ENCODE results near the gene ZNF654. TPM values are rescaled to one million over a fixed set of nuclear protein-coding genes. Genes with fewer than 3 reads are reported as not detected.

ZNF654 gene
- total RNA-seq, 6 experiments from 2014 or later = 5.4 to 11.7 (median 6.7) TPM

DNA sequence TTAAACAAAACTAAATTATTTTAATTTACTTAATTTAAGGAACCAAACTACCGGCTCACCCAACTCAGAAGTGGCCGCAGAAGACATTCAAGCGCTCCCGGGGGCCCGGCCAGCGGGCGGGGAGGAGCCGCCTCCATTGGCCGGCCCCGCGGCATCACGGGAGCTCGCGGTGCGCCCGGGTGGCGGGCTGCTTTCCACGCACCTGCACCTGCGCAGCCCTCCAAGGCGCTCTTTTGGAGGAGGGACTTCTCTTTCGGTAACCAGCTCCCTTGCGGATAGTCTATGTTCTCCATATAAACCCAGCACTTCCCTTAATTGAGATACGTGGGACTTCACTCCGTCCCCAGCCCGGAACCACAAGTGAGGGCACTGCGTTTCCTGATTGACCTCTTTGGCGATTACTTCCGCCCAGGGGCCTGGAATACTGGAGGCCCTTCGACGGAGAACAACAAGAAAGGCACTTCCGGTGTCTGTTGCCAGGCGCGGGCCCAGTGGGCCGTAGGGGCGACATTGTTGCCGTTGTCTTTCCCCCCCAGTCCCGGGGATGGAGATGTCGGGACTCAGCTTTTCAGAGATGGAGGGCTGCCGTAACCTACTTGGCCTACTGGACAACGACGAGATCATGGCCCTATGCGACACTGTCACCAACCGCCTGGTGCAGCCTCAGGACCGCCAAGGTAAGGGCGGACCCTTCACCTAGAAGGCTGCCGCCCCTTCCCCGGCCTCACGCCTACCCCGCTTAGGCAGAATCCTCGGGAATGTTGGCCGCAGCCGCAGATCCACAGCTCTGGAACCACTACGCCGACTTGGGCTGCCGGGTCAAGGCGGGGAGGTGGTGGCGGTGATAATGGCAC is 90.7 kb downstream of the ZNF654 start, which contains the start of gene C3orf38:
Gene C3orf38 (plus strand): TSS at position 451 of the 854 bp plus-strand sequence. CDS start 94 bp downstream, at position 545.
- intact Hi-C loops (cut with DNase I) = no loop called here
- peak within 1 kb of the TSS; percentile 87 to 95 (median 92) for H3K27ac ChIP-seq
- H3K27me3 ChIP-seq = no peaks in the 10 kb centered on the region
- peak within 1 kb of the TSS; percentile 74 to 86 (median 81) for H3K4me3 ChIP-seq
- ATAC-seq (peak; percentile 96 to 98 (median 96)), DNase-seq (peak; percentile 85 to 92 (median 91))
- H3K36me3 ChIP-seq = peaks cover 0 to 15% (median 2%) of the 10 kb centered on the region in 4 donors
- TF ChIP-seq, protein P1, sequence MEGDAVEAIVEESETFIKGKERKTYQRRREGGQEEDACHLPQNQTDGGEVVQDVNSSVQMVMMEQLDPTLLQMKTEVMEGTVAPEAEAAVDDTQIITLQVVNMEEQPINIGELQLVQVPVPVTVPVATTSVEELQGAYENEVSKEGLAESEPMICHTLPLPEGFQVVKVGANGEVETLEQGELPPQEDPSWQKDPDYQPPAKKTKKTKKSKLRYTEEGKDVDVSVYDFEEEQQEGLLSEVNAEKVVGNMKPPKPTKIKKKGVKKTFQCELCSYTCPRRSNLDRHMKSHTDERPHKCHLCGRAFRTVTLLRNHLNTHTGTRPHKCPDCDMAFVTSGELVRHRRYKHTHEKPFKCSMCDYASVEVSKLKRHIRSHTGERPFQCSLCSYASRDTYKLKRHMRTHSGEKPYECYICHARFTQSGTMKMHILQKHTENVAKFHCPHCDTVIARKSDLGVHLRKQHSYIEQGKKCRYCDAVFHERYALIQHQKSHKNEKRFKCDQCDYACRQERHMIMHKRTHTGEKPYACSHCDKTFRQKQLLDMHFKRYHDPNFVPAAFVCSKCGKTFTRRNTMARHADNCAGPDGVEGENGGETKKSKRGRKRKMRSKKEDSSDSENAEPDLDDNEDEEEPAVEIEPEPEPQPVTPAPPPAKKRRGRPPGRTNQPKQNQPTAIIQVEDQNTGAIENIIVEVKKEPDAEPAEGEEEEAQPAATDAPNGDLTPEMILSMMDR (IDR thresholded peaks at IDR 0.05) = no peak
- peak; percentile 52 for TF ChIP-seq POLR2A (IDR thresholded peaks at IDR 0.05)
- 0% methylated on average over 19 of the region's 57 CpGs for WGBS (ENCODE audit: insufficient coverage, low coverage, low lambda C conversion rate, missing lambda C conversion rate)
- H3K9me3 ChIP-seq = no peaks in the 10 kb centered on the region
- peaks cover 0 to 20% (median 0%) of the 10 kb centered on the region in 4 donors for H3K4me1 ChIP-seq

DNA sequence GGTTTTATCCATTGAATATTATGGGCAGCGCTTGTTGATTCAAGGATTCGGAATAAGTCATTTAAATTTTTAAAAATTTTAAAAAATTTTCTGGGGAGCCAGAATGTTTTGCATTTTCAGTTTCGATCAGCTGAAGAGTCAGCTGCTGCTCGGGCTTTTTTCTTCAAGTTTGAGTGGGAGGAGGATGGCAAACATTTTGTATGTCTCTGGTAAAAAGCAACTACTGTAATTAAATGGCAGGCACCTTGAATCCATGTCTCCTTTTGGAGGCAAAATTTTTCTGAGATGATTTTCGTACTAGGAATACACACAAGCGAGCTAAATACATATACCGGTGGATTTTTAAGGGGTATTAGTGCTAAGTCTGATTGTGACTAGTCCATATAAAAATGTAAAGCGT is 91.3 kb downstream of the ZNF654 start:
- under 1% methylated on average over 8 of the region's 8 CpGs for WGBS (ENCODE audit: insufficient coverage, low coverage, low lambda C conversion rate, missing lambda C conversion rate)
- DNase-seq (no peak), ATAC-seq (peak in 2 of 4 donors; percentile 5 to 6)
- TF ChIP-seq, protein P1 (IDR thresholded peaks at IDR 0.05) = no peak
- TF ChIP-seq POLR2A (IDR thresholded peaks at IDR 0.05) = no peak
- peak overlapping the region; percentile 87 to 95 (median 92) for H3K27ac ChIP-seq
- intact Hi-C loops (cut with DNase I) = no loop called here
- H3K4me1 ChIP-seq = peaks cover 0 to 20% (median 0%) of the 10 kb centered on the region in 4 donors
- H3K36me3 ChIP-seq = peaks cover 0 to 21% (median 2%) of the 10 kb centered on the region in 4 donors
- no peaks in the 10 kb centered on the region for H3K27me3 ChIP-seq
- H3K4me3 ChIP-seq = peak overlapping the region; percentile 74 to 86 (median 81)
- H3K9me3 ChIP-seq = no peaks in the 10 kb centered on the region

DNA sequence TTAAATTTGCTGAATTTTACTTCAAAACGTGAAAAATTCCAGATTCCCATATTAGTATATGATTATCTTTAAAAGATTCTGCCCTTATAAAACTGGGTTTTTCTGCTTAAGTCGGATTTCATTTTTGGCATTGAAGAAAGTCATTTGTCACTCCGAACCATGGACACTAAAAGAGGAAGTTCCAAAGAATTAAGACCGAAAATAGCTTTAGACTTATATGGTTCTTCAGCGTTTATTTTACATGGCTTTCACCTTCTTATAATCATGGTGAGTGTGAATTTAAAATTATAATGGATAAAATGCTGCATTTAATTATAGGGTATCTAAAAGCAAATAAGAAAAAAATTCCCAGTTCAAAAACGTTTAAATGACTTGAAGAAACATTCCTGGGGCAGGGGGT is 91.8 kb downstream of the ZNF654 start:
- intact Hi-C loops (cut with DNase I) = no loop called here
- H3K36me3 ChIP-seq = peaks cover 0 to 24% (median 2%) of the 10 kb centered on the region in 4 donors
- H3K4me3 ChIP-seq = peak overlapping the region; percentile 74 to 86 (median 81)
- WGBS (ENCODE audit: insufficient coverage, low coverage, low lambda C conversion rate, missing lambda C conversion rate) = 2% methylated on average over 6 of the region's 6 CpGs
- ATAC-seq = no peak
- no peaks in the 10 kb centered on the region for H3K9me3 ChIP-seq
- H3K4me1 ChIP-seq = peaks cover 0 to 20% (median 0%) of the 10 kb centered on the region in 4 donors
- DNase-seq = no peak
- TF ChIP-seq, protein P1 (IDR thresholded peaks at IDR 0.05) = no peak
- TF ChIP-seq POLR2A (IDR thresholded peaks at IDR 0.05) = no peak
- H3K27me3 ChIP-seq = no peaks in the 10 kb centered on the region
- peak overlapping the region in 2 of 3 donors; percentile 92 to 95 for H3K27ac ChIP-seq

DNA sequence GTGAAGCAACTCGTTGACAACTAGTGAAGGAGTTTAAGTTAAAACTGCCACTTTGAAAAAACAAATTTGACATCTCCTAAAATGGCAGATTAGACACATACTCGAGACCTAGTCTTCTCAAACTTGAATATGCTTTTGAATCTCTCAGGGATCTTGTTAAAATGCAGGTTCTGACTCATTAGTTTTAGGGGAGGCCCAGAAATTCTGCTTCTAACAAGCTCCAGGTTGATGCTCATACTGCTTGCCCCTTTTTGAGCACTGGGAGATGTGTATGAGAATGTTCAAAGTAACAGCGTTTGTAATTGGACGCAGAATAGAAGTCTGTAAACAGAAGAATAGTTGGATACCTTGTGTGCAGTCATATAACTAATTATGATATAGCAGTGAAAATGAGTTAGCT is 92.3 kb downstream of the ZNF654 start:
- no peaks in the 10 kb centered on the region for H3K27me3 ChIP-seq
- WGBS (ENCODE audit: insufficient coverage, low coverage, low lambda C conversion rate, missing lambda C conversion rate) = 53% methylated on average over 4 of the region's 4 CpGs
- intact Hi-C loops (cut with DNase I) = no loop called here
- H3K9me3 ChIP-seq = no peaks in the 10 kb centered on the region
- peaks cover 0 to 29% (median 2%) of the 10 kb centered on the region in 4 donors for H3K36me3 ChIP-seq
- TF ChIP-seq, protein P1 (IDR thresholded peaks at IDR 0.05) = no peak
- no peak for TF ChIP-seq POLR2A (IDR thresholded peaks at IDR 0.05)
- H3K4me3 ChIP-seq = peak overlapping the region in 1 of 3 donors; percentile 81
- no peak for DNase-seq
- H3K27ac ChIP-seq = no peak overlapping the region
- peaks cover 0 to 20% (median 0%) of the 10 kb centered on the region in 4 donors for H3K4me1 ChIP-seq
- ATAC-seq = no peak

All from right lobe of liver (tissue), 6 donors.